ENCODE measurements around the gene CDKN2C.

- no peak for TF ChIP-seq CTCF (IDR thresholded peaks at IDR 0.05; ENCODE audit: poor library complexity)
- TF ChIP-seq EZH2phosphoT487 (IDR thresholded peaks at IDR 0.05; ENCODE audit: low read depth, severe bottlenecking, unreplicated experiment) = no peak
Measured at GRCh38 chr1:50978852-50979781, 9.1 kb downstream of the CDKN2C start.
